HCT116 (cell line): ENCODE results near the gene ADPRHL1. TPM values are rescaled to one million over a fixed set of nuclear protein-coding genes. Genes with fewer than 3 reads are reported as not detected.

Source experiments
- ATAC-seq: fragments of 200-7000 bp; cut with Tn5 transposase; 2 replicates; pipeline ENCODE4 v1.9.1; 2020; ENCODE audit warnings: mild to moderate bottlenecking, moderate library complexity
- BruUV-seq: library from RNA; stranded (reverse); fragments of 400-500 nt; replicated peaks from 2 replicates; lab custom pipeline; 2021; lab: Mats Ljungman, UMichigan
- CTCF ChIA-PET: fragments of 300-600 bp; sonication (Branson Sonifier 250); formaldehyde crosslinking; loops from one replicate; lab custom pipeline; 2021; ENCODE audit warnings: antibody characterized with exemption; lab: Charles Lee
- POLR2A ChIA-PET: fragments of 300-600, 350-600 bp; sonication (Branson Sonifier 250); formaldehyde crosslinking; loops from one replicate; lab custom pipeline; 2021; ENCODE audit warnings: antibody characterized with exemption; lab: Charles Lee
- RAD21 ChIA-PET, 2 experiments: fragments of 300-600 bp; sonication (Branson Sonifier 250); formaldehyde crosslinking; loops; one replicate each; lab custom pipeline; 2023; ENCODE audit warnings: low total read pairs in 2 of 2; ENCODE audit not compliant: uncharacterized antibody in 2 of 2, unreplicated experiment in 2 of 2, low non-redundant PET in 1 of 2; lab: Charles Lee
- DNase-seq: peaks from one replicate; pipeline ENCODE4 v3.0.0-alpha.2; 2010; ENCODE audit warnings: low read depth, low spot score
- H2AFZ ChIP-seq: fragments of 200-600 bp; shearing (Covaris generic), sonication (generic); 2 replicates; pipeline ENCODE4 v1.6.1; 2017; ENCODE audit warnings: low read depth, mixed run types, mixed read lengths, antibody characterized with exemption, low read length; ENCODE audit not compliant: poor library complexity, severe bottlenecking
- H3K27ac ChIP-seq: 2 replicates; pipeline ENCODE4 v1.5.1; 2012; ENCODE audit warnings: low read depth, low read length
- H3K27me3 ChIP-seq: fragments of 200-600 bp; sonication (generic); 2 replicates; pipeline ENCODE4 v1.6.1; 2016; ENCODE audit warnings: mixed run types, low read length, mixed read lengths; ENCODE audit not compliant: insufficient read depth
- H3K36me3 ChIP-seq, 2 experiments: fragments of 200-500 bp in 1 of 2; fragments of 200-600 bp in 1 of 2; sonication (Bioruptor generic) in 1 of 2; sonication (generic) in 1 of 2; 2 replicates each; pipeline versions ENCODE4 v1.5.1 to v1.6.1; 2014 to 2016; ENCODE audit warnings: low read length in 2 of 2, inconsistent platforms in 1 of 2, mixed read lengths in 1 of 2, mixed run types in 1 of 2; ENCODE audit not compliant: insufficient read depth in 2 of 2, control insufficient read depth in 1 of 2
- H3K4me1 ChIP-seq, 2 experiments: fragments of 200-600 bp in 1 of 2; sonication (generic) in 1 of 2; 2 replicates each; pipeline versions ENCODE4 v1.5.1 to v1.6.1; 2012 to 2017; ENCODE audit warnings: low read length in 2 of 2, inconsistent platforms in 1 of 2, mild to moderate bottlenecking in 1 of 2, mixed read lengths in 1 of 2, mixed run types in 1 of 2, moderate library complexity in 1 of 2; ENCODE audit not compliant: insufficient read depth in 2 of 2, control insufficient read depth in 1 of 2
- H3K4me2 ChIP-seq: fragments of 200-600 bp; sonication (generic); 2 replicates; pipeline ENCODE4 v1.6.1; 2017; ENCODE audit warnings: mixed run types, low read length, mixed read lengths
- H3K4me3 ChIP-seq, 2 experiments: fragments of 200-600 bp in 1 of 2; sonication (generic) in 1 of 2; replicated peaks in 1 of 2; 2 replicates each; pipeline ENCODE4 v1.5.1; 2011 to 2016; ENCODE audit warnings: low read length in 2 of 2, control low read depth in 1 of 2, low read depth in 1 of 2, mild to moderate bottlenecking in 1 of 2, mixed read lengths in 1 of 2, mixed run types in 1 of 2
- H3K79me2 ChIP-seq: fragments of 200-600 bp; sonication (generic); 2 replicates; pipeline ENCODE4 v1.6.1; 2017; ENCODE audit warnings: mild to moderate bottlenecking, mixed run types, low read length, moderate library complexity, mixed read lengths; ENCODE audit not compliant: insufficient read depth
- H3K9ac ChIP-seq: fragments of 200-600 bp; sonication (generic); 2 replicates; pipeline ENCODE4 v1.6.1; 2016; ENCODE audit warnings: low read length, mixed read lengths
- H3K9me2 ChIP-seq: fragments of 200-600 bp; sonication (generic), shearing (Covaris generic); 2 replicates; pipeline ENCODE4 v1.6.1; 2017; ENCODE audit warnings: mixed run types, mild to moderate bottlenecking, moderate library complexity; ENCODE audit not compliant: insufficient read depth
- H3K9me3 ChIP-seq, 2 experiments: fragments of 200-500 bp in 1 of 2; fragments of 200-600 bp in 1 of 2; sonication (Bioruptor generic) in 1 of 2; sonication (generic) in 1 of 2; 2 replicates each; pipeline ENCODE4 v1.6.1; 2014 to 2017; ENCODE audit warnings: low read length in 2 of 2, mixed read lengths in 2 of 2, inconsistent platforms in 1 of 2, low read depth in 1 of 2, mild to moderate bottlenecking in 1 of 2, mixed run types in 1 of 2, moderate library complexity in 1 of 2; ENCODE audit not compliant: control insufficient read depth in 1 of 2, insufficient read depth in 1 of 2
- H4K20me1 ChIP-seq: fragments of 200-600 bp; sonication (generic), shearing (Covaris generic); 2 replicates; pipeline ENCODE4 v1.6.1; 2017; ENCODE audit warnings: mixed run types, mild to moderate bottlenecking, moderate library complexity; ENCODE audit not compliant: insufficient read depth
- CBX3 ChIP-seq: IDR thresholded peaks from 2 replicates; pipeline ENCODE4 v1.6.1; 2012; ENCODE audit warnings: low read depth
- CTCF ChIP-seq, 3 experiments: fragments of 200-600 bp in 1 of 3; sonication (generic) in 1 of 3; IDR thresholded peaks in 2 of 3; conservative IDR thresholded peaks in 1 of 3; 2 replicates each; pipeline ENCODE4 v1.5.1; 2012 to 2017; ENCODE audit warnings: low read depth in 2 of 3, low read length in 2 of 3, antibody characterized with exemption in 1 of 3, borderline replicate concordance in 1 of 3, control low read depth in 1 of 3, mild to moderate bottlenecking in 1 of 3, mixed read lengths in 1 of 3, mixed run types in 1 of 3, moderate library complexity in 1 of 3; ENCODE audit not compliant: insufficient read depth in 1 of 3
- EGR1 ChIP-seq: IDR thresholded peaks from 2 replicates; pipeline ENCODE4 v1.6.1; 2012; ENCODE audit warnings: low read depth
- ELF1 ChIP-seq: IDR thresholded peaks from 2 replicates; pipeline ENCODE4 v1.6.1; 2012; ENCODE audit warnings: low read depth, borderline replicate concordance
- EZH2 ChIP-seq: fragments of 200-600 bp; sonication (generic); IDR thresholded peaks from 2 replicates; pipeline ENCODE4 v1.6.1; 2017; ENCODE audit warnings: antibody characterized with exemption, mixed run types
- EZH2phosphoT487 ChIP-seq: fragments of 200-600 bp; IDR thresholded peaks from 2 replicates; pipeline ENCODE4 v1.6.1; 2018; ENCODE audit warnings: antibody characterized with exemption, borderline replicate concordance
- FOSL1 ChIP-seq: IDR thresholded peaks from 2 replicates; pipeline ENCODE4 v1.6.1; 2012; ENCODE audit warnings: low read depth
- JUND ChIP-seq: IDR thresholded peaks from 2 replicates; pipeline ENCODE4 v1.6.1; 2012
- POLR2A ChIP-seq: IDR thresholded peaks from 2 replicates; pipeline ENCODE4 v1.7.0; 2011; ENCODE audit warnings: borderline replicate concordance; ENCODE audit not compliant: insufficient read depth, insufficient read length; ENCODE audit errors: extremely low read depth
- POLR2AphosphoS5 ChIP-seq: IDR thresholded peaks from 2 replicates; pipeline ENCODE4 v1.6.1; 2011; ENCODE audit warnings: mild to moderate bottlenecking, low read depth, low read length, moderate library complexity
- SIN3A ChIP-seq: IDR thresholded peaks from 2 replicates; pipeline ENCODE4 v1.6.1; 2012; ENCODE audit warnings: low read depth
- SP1 ChIP-seq: IDR thresholded peaks from 2 replicates; pipeline ENCODE4 v1.6.1; 2012; ENCODE audit warnings: low read depth
- SRF ChIP-seq: IDR thresholded peaks from 2 replicates; pipeline ENCODE4 v1.6.1; 2012; ENCODE audit warnings: low read depth
- TCF7L2 ChIP-seq: IDR thresholded peaks from 2 replicates; pipeline ENCODE4 v1.7.0; 2011; ENCODE audit warnings: borderline replicate concordance, inconsistent platforms; ENCODE audit not compliant: insufficient read depth, insufficient read length; ENCODE audit errors: extremely low read depth
- YY1 ChIP-seq: IDR thresholded peaks from 2 replicates; pipeline ENCODE4 v1.6.1; 2011; ENCODE audit warnings: low read length, low read depth, moderate library complexity, mild to moderate bottlenecking; ENCODE audit not compliant: insufficient replicate concordance; ENCODE audit errors: extremely low read depth
- ZFX ChIP-seq: fragments of 450-650 bp; IDR thresholded peaks from 2 replicates; pipeline ENCODE4 v1.6.1; 2017
- ZNF274 ChIP-seq: fragments of 200-500 bp; sonication (Bioruptor generic); IDR thresholded peaks from 2 replicates; pipeline ENCODE4 v1.6.1; 2014; ENCODE audit warnings: mild to moderate bottlenecking, low read depth, low read length, inconsistent platforms
- intact Hi-C: fragments of 100-400 bp; cut with micrococcal nuclease; formaldehyde crosslinking; loops from 2 replicates; pipeline ENCODE4 v1.10.0; 2022
- total RNA-seq: library from RNA; stranded (reverse); gene quantifications from one replicate; pipeline ENCODE4 v1.2.1, GENCODE V29; 2021; ENCODE audit not compliant: unreplicated experiment
- TF ChIP-seq, protein P1 (sequence below): IDR thresholded peaks from 2 replicates; pipeline ENCODE4 v1.6.1; 2012
- TF ChIP-seq, protein P2 (sequence below): IDR thresholded peaks from 2 replicates; pipeline ENCODE4 v1.6.1; 2011; ENCODE audit warnings: mild to moderate bottlenecking, low read length, moderate library complexity; ENCODE audit not compliant: insufficient replicate concordance; ENCODE audit errors: extremely low read depth
- TF ChIP-seq, protein P3 (sequence below): IDR thresholded peaks from 2 replicates; pipeline ENCODE4 v1.6.1; 2012; ENCODE audit warnings: low read depth

ADPRHL1 gene
- total RNA-seq, 1 experiment from 2014 or later, result 12.6 TPM

GRCh38 chr13:113447596-113447995, 5.7 kb downstream of the ADPRHL1 start:
- CTCF ChIA-PET, result no interaction called here
- BruUV-seq, result no TSS peak
- peak overlapping the region; percentile 94 for H3K27ac ChIP-seq

More at GRCh38 chr13:113447596-113447995, 5.7 kb downstream of the ADPRHL1 start:
- Histone ChIP-seq H3K4me2 (peak overlapping the region; percentile 85), H3K9me3 (peaks cover 5 to 6% of the 10 kb centered on the region in 2 experiments; a peak in 1 of 4 replicates), H3K4me1 (peaks cover 9 to 24% of the 10 kb centered on the region in 2 experiments), H3K4me3 (peak overlapping the region; percentile 92 to 97), H3K79me2 (peaks cover 10% of the 10 kb centered on the region), H3K9me2 (no peaks in the 10 kb centered on the region), H4K20me1 (no peaks in the 10 kb centered on the region), H3K36me3 (no peaks in the 10 kb centered on the region), H2AFZ (no peak overlapping the region), H3K9ac (peak overlapping the region; percentile 92; the same call in 1 of the 2 replicates), H3K27me3 (no peaks in the 10 kb centered on the region)
- TF ChIP-seq ZNF274, result no peak
- no peak for TF ChIP-seq SP1
- no peak for TF ChIP-seq EZH2
- TF ChIP-seq EGR1, result no peak
- TF ChIP-seq CTCF (IDR thresholded peaks at IDR 0.05 in 2 of 3, conservative IDR thresholded peaks at IDR 0.05 in 1 of 3; ENCODE audit: borderline replicate concordance in 1 of 3, insufficient read depth in 1 of 3, low read depth in 2 of 3, low read length in 2 of 3), result no peak
- TF ChIP-seq ZFX, result no peak
- TF ChIP-seq SRF, result no peak
- TF ChIP-seq POLR2AphosphoS5, result no peak
- no peak for TF ChIP-seq YY1
- TF ChIP-seq, protein P1, sequence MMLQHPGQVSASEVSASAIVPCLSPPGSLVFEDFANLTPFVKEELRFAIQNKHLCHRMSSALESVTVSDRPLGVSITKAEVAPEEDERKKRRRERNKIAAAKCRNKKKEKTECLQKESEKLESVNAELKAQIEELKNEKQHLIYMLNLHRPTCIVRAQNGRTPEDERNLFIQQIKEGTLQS, result no peak
- TF ChIP-seq, protein P2, sequence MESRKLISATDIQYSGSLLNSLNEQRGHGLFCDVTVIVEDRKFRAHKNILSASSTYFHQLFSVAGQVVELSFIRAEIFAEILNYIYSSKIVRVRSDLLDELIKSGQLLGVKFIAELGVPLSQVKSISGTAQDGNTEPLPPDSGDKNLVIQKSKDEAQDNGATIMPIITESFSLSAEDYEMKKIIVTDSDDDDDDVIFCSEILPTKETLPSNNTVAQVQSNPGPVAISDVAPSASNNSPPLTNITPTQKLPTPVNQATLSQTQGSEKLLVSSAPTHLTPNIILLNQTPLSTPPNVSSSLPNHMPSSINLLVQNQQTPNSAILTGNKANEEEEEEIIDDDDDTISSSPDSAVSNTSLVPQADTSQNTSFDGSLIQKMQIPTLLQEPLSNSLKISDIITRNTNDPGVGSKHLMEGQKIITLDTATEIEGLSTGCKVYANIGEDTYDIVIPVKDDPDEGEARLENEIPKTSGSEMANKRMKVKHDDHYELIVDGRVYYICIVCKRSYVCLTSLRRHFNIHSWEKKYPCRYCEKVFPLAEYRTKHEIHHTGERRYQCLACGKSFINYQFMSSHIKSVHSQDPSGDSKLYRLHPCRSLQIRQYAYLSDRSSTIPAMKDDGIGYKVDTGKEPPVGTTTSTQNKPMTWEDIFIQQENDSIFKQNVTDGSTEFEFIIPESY, result no peak
- no peak for TF ChIP-seq FOSL1
- TF ChIP-seq EZH2phosphoT487, result no peak
- TF ChIP-seq JUND, result no peak
- TF ChIP-seq SIN3A, result no peak
- no peak for TF ChIP-seq POLR2A
- no peak for TF ChIP-seq CBX3
- TF ChIP-seq ELF1, result no peak
- TF ChIP-seq, protein P3, sequence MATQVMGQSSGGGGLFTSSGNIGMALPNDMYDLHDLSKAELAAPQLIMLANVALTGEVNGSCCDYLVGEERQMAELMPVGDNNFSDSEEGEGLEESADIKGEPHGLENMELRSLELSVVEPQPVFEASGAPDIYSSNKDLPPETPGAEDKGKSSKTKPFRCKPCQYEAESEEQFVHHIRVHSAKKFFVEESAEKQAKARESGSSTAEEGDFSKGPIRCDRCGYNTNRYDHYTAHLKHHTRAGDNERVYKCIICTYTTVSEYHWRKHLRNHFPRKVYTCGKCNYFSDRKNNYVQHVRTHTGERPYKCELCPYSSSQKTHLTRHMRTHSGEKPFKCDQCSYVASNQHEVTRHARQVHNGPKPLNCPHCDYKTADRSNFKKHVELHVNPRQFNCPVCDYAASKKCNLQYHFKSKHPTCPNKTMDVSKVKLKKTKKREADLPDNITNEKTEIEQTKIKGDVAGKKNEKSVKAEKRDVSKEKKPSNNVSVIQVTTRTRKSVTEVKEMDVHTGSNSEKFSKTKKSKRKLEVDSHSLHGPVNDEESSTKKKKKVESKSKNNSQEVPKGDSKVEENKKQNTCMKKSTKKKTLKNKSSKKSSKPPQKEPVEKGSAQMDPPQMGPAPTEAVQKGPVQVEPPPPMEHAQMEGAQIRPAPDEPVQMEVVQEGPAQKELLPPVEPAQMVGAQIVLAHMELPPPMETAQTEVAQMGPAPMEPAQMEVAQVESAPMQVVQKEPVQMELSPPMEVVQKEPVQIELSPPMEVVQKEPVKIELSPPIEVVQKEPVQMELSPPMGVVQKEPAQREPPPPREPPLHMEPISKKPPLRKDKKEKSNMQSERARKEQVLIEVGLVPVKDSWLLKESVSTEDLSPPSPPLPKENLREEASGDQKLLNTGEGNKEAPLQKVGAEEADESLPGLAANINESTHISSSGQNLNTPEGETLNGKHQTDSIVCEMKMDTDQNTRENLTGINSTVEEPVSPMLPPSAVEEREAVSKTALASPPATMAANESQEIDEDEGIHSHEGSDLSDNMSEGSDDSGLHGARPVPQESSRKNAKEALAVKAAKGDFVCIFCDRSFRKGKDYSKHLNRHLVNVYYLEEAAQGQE, result no peak
- TF ChIP-seq TCF7L2, result no peak
- ChIA-PET POLR2A (no interaction called here), RAD21 (no interaction called here)
- ATAC-seq, result no peak
- no peak for DNase-seq
- intact Hi-C loops, result no loop called here
